Limb (tissue), 2 donors: ENCODE measurements around the gene PPM1L.

Experiments used
- DNase-seq, 2 donors: peaks; one replicate each; pipeline ENCODE4 v3.0.0-alpha.2; 2016; ENCODE audit errors: extremely low spot score in 2 of 2

PPM1L gene

DNA sequence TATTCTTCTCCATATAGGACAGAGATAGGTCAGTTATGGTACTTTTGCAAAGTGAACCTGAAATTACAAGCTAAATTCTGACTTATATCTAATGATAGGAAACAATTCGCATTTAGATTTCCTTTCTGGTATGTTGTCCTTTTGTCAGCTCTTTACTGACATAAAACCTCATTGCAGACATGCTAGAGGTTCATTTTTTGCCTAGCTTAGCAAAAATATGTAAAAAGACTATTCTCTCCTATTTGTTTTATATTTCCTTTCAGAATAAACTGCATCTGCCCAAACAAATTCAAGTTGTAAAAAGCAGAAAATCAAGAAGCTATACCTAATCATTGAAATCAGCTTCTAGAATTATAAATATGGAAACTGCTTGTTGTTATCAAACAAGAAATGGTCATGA is 168.7 kb downstream of the PPM1L start:
- no peak for DNase-seq

GRCh38 chr3:160927620-160928019 is 171.6 kb downstream of the PPM1L start:
- DNase-seq = no peak

DNA sequence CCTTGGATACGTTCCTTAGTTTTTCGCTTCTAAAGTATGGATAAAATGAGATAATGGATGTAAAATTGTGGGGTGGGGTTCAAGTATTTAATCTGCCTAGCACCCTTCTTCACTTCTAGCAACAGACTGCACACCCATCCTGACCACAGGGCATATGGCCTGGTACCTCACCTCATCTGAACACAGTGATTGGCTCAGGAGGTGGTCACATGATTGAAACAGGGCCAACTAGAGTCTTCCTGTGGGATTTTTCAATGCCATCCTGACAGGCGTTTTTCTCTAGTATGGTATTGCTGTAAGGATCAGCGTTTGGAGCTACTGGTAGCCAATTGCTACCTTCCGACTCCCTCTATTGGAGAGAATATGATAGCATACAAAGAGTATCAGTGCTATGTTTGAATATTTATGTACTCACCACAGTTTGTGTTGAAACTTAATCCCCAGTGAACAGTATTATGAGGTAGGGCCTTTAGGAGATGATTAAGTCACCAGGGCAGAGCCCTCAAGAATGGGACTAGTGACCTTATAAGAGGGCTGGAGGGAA is 172.2 kb downstream of the PPM1L start:
- no peak for DNase-seq

GRCh38 chr3:160929595-160929994 is 173.6 kb downstream of the PPM1L start:
- DNase-seq = no peak

DNA sequence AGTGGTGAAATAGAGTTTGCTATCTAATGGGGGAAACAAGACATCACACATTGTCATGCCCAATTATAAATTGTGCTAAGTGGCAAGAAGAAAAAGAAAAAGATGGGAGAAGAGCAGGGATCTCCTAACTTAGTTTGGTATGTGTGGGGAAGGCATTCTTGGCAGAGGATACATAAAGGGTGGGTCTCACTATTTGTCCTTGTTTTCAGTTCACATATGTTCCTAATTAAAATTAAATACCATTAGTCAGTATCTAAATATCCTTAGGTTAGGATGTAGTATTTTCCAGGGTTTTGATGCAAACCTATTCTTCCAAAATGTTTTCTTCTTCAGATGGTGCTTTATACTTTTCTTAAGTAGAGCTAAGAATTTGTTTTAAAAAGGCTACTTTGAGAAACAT is 175.4 kb downstream of the PPM1L start:
- DNase-seq = peak in 1 of 2 donors; percentile 27

- no peak for DNase-seq
Observed at GRCh38 chr3:160935413-160936095, 179.5 kb downstream of the PPM1L start.

DNA sequence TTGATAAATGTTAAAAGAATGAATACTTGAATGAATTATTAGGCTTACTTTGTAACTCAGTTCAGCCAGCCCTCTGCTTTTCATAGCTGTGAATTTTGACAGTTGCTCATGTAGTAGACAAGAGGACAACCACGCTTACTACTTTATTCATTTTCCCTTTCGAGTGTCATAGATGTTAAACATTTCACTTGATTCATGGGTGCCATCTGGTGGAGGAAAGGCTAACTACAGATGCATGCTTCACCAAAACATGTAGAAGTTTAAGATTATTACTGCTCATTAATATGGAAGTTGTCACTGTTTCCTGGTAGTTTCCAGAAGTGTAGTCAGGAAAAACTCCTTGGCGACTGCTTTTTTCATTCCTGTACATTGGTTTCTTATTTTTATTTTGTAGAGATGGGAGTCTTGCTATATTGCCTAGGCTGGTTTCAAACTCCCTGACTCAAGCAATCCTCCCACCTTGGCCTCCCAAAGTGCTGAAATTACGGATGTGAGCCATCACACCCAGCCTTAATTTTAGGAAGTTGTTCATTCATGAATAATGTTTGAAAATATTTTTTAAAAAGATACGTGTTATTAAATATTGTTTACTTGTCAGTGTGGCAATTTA is 186.0 kb downstream of the PPM1L start:
- DNase-seq = peak; percentile 72 to 83

DNA sequence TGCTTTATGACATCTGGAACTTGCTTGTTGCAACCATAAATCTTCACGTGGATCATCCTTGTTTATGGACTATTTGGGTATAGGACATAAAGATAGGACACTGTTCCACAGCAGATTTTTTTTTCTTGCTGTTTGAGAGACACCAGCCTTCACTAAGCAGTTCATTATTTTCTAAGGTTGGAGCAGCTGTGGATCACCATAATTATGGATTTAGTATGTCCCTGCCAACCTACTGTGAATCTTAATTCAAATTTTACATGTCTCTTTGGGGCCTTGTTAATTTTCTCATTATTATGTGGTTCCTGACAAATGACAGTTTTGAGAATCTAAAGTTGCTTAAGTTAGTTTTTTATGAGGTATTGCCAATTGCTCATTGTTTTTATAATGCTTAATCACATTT is 188.0 kb downstream of the PPM1L start:
- DNase-seq = no peak

DNA sequence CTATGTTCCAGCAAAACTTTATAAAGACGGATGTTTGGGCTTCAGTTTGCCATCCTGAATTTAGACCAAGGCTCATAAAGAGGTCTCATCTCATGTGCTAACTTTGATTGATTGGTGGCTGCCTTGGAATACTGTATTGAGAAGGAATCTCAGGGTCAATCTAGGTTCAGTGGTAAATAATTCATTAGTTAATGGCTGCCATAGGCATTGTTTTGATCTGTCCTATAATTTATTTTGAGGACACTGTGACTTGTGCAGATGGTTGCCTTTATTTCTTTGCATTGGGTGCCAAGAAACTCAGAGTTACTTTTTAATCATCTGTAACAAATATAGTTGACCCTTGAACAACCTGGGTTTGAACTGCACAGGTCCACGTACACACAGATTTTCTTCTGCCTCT is 189.3 kb downstream of the PPM1L start:
- DNase-seq = no peak

GRCh38 chr3:160948273-160948672 is 192.2 kb downstream of the PPM1L start:
- DNase-seq = no peak

- no peak for DNase-seq
Observed at GRCh38 chr3:160949460-160949859, 193.4 kb downstream of the PPM1L start.

DNA sequence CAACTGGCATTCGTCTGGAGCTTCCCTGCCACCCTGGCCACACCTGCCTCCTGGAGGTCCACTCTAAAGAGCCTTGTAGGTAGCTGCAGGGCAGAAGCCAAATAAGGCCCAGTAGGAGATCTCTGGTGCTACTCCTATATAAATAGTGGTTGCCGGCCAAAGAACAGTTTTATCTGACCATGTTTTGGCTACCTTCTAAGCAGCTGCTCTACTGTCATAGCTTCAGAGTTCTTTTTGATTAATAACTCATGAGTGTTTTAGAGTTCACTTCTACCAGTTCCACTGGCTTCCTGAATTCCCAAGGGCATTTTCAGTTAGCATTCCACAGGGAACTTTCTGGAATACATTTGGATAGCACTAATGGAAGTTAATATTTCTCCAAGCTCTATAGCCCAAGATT is 194.5 kb downstream of the PPM1L start:
- DNase-seq = no peak

GRCh38 chr3:160950954-160951353 is 194.9 kb downstream of the PPM1L start:
- DNase-seq = no peak

DNA sequence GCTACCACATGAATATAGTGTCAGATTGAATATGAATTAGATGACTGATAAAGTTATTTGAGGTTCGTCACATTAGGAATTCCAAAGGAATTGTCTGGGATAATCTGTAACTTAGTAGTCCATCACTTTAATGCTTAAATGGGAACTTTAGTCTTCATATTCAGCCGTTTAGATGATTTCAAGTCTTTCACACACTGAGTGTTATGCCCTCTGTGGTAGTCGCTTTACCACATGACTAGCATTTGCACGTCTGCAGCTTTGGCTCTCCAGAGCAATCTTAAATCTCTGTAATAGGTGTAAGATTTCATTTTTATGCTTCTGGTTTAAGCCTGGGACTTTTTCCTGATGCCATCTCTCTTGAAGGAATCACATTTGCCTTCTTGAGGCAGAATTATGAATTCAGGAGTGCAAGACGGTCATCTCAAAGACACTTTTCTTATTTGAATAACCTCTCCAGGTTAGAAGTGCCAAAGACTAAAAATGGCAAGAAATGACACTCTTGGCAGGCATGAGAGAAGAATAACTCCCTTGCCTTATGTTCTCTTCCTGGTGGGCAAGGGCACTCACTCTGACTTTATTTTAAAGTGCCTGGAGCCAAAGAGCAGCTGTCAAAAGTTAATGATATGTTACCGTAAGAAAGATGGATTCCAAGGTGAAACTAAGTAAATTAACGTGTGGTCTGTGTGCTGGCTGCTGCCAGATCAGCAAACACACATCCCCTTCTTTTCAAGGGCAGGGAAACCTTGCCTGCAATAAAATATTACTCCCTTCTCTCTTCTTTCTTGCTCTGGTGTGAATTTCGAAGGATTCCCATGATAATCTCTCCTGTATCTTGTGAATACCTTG is 195.8 kb downstream of the PPM1L start:
- no peak for DNase-seq

DNA sequence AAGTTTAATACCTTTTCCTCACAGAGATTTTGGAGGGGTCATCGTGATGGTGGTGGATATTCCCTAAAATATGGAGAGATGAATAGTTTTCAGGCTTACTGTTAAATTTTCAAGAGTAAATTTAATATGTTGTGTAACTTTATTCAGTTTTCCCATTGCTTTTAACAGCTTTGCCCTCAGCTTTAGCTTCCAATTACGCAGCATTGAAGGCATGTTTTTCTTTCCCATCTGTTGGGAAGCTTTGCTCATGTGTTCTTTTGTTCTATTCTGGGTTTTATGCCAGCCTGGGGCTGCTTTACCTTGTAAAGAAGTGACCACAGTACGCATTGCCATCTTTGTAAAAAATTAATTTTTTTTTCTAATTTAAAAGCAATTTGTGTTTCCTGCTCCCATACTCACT is 197.7 kb downstream of the PPM1L start:
- no peak for DNase-seq

DNA sequence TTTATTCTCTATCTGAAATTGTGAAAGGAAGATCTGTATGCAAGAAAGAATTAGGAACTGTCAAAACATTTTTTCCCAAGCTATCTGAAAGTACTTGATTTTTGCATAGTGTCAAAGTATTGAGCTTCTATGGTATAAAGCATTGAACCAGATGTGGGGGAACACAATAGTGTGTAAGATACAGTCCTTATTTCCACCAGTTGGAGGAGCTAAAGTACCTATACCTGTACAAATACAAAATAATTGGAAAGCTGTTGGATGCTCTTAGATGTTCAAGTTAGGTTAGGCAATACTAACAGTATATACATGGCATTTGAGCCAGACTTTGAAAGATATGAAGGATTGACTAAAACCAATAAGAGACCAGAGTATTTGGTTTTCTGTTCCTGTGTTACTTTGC is 200.8 kb downstream of the PPM1L start:
- no peak for DNase-seq

DNA sequence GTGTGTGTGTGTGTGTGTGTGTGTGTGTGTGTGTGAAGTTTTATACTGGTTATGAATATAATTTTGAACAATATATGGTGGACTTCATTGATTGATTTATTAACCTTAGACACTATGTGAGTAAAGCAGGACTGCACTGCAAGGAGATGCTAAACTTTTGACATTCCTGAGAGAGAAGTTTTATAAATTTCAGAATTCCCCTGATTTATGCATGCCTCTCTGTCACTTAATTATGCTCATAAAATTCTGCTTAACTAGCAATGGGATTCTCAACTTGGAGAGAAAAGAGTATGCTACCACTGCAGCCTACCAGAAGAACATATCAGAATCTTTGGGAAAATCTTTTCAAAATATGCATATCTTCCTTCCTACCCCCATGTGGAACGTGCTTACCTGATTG is 204.5 kb downstream of the PPM1L start:
- DNase-seq = no peak

DNA sequence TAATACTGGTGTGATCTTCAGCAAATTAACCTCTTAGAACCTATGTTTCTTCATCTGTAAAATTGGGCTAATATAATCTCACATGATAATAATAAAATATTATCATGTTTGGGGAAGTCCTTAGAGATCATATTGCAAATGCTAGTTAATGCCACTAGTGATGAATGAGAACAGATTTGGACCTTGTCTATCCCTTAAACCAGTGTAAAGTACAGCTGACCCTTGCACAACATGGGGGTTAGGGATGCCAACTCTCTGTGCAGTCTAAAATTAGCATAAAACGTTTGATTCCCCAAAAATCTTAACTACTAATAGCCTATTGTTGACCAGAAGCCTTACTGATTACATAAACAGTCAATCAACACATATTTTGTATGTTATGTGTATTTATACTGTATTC is 207.9 kb downstream of the PPM1L start:
- DNase-seq = no peak

GRCh38 chr3:160968761-160969160 is 212.7 kb downstream of the PPM1L start:
- DNase-seq = no peak

DNA sequence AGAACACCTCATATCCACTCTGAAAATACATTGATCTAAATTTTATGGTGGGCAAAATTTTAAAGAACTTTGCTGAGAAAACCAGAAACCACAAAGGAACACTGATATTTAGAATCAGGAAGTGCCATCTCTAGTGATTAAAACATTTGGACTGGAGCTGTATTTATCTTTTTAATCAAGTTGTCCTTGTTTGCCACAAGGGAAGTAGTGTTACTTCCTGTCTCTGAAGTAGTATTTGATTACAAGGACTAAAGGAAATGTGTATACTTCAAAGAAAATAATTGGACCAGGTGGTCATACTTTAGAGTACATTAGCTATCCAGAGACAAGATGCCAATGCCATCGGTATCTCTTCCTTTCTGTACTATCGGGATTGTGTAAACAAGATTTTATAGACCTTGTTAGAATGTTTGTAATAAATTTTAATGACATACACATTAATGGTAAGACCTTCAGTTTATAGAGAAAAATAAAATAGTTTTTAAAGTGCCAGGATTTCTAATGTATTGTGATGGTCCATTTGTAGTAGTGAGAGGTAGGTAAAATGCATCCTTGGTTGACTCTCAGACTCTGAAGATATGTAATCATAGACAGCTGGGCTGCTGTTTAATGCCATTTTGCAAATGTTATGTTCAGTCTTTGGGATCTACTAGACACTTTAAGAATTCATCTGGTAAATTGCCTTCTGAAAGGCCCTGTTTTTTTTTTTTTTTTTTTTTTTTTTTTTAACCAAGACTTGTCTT is 217.2 kb downstream of the PPM1L start:
- DNase-seq = no peak

- DNase-seq = no peak
Observed at GRCh38 chr3:160977773-160978172, 221.7 kb downstream of the PPM1L start.

GRCh38 chr3:160980740-160981139 is 224.7 kb downstream of the PPM1L start:
- no peak for DNase-seq
